GM23338 (cell line): ENCODE measurements around the gene CPNE6. TPM values are rescaled to one million over a fixed set of nuclear protein-coding genes. Genes with fewer than 3 reads are reported as not detected.
"Not testable (repeated sequence)": the region's sequence is repeated elsewhere in the genome, so short reads cannot be mapped to it uniquely, and the experiment has no call there.

Experiments
- ATAC-seq: fragments of 200-7000 bp; cut with Tn5 transposase; 3 replicates; pipeline ENCODE4 v1.9.1; 2020
- DNase-seq: peaks from one replicate; pipeline ENCODE4 v3.0.0-alpha.2; 2015; ENCODE audit warnings: low spot score
- H2AFZ ChIP-seq: fragments of 200-600 bp; sonication (generic); 2 replicates; pipeline ENCODE4 v1.8.0; 2016; ENCODE audit warnings: antibody characterized with exemption, mild to moderate bottlenecking, moderate library complexity
- H3F3A ChIP-seq: fragments of 200-600 bp; sonication (generic); replicated peaks from 2 replicates; pipeline ENCODE4 v1.8.0; 2017; ENCODE audit warnings: antibody characterized with exemption, mixed run types, low read depth
- H3K27ac ChIP-seq: fragments of 200-600 bp; sonication (generic); 2 replicates; pipeline ENCODE4 v1.6.1; 2016; ENCODE audit warnings: low read depth
- H3K27me3 ChIP-seq: fragments of 200-600 bp; sonication (generic); 2 replicates; pipeline ENCODE4 v1.8.0; 2016; ENCODE audit warnings: mild to moderate bottlenecking, mixed run types, moderate library complexity; ENCODE audit not compliant: insufficient read depth
- H3K36me3 ChIP-seq: fragments of 200-600 bp; sonication (generic); 2 replicates; pipeline ENCODE4 v1.8.0; 2016; ENCODE audit warnings: mild to moderate bottlenecking; ENCODE audit not compliant: insufficient read depth
- H3K4me1 ChIP-seq: fragments of 200-600 bp; sonication (generic); 2 replicates; pipeline ENCODE4 v1.8.0; 2016; ENCODE audit warnings: mild to moderate bottlenecking, moderate library complexity; ENCODE audit not compliant: insufficient read depth
- H3K4me2 ChIP-seq: fragments of 200-600 bp; sonication (generic); 2 replicates; pipeline ENCODE4 v1.7.1; 2017; ENCODE audit warnings: mixed run types
- H3K4me3 ChIP-seq: fragments of 200-600 bp; sonication (generic); 2 replicates; pipeline ENCODE4 v1.6.1; 2016; ENCODE audit warnings: mixed run types
- H3K79me2 ChIP-seq: fragments of 200-600 bp; sonication (generic); replicated peaks from 2 replicates; pipeline ENCODE4 v1.8.0; 2017; ENCODE audit warnings: mild to moderate bottlenecking; ENCODE audit not compliant: insufficient read depth
- H3K9me2 ChIP-seq: fragments of 200-600 bp; sonication (generic); 2 replicates; pipeline ENCODE4 v1.8.0; 2017; ENCODE audit not compliant: insufficient read depth
- H4K20me1 ChIP-seq: fragments of 200-600 bp; sonication (generic); replicated peaks from 2 replicates; pipeline ENCODE4 v1.8.0; 2017; ENCODE audit warnings: mild to moderate bottlenecking; ENCODE audit not compliant: insufficient read depth
- H3K27ac Mint-ChIP-seq: 2 replicates; pipeline ENCODE4 v1.8.0; 2020; ENCODE audit warnings: inconsistent platforms, mild to moderate bottlenecking, moderate library complexity, mixed read lengths
- H3K27me3 Mint-ChIP-seq: 3 replicates; pipeline ENCODE4 v1.8.0; 2022; ENCODE audit warnings: low read depth, mild to moderate bottlenecking, moderate library complexity, mixed read lengths, inconsistent platforms; ENCODE audit not compliant: insufficient read depth, poor library complexity
- H3K36me3 Mint-ChIP-seq: 3 replicates; pipeline ENCODE4 v1.8.0; 2021; ENCODE audit warnings: low read depth, mild to moderate bottlenecking, inconsistent platforms, moderate library complexity, mixed read lengths
- H3K4me1 Mint-ChIP-seq: 3 replicates; pipeline ENCODE4 v1.8.0; 2020; ENCODE audit warnings: mild to moderate bottlenecking, inconsistent platforms, mixed read lengths
- H3K4me3 Mint-ChIP-seq: 3 replicates; pipeline ENCODE4 v1.8.0; 2021; ENCODE audit warnings: moderate library complexity, mild to moderate bottlenecking, inconsistent platforms, mixed read lengths
- H3K9me3 Mint-ChIP-seq: 3 replicates; pipeline ENCODE4 v1.8.0; 2020; ENCODE audit warnings: moderate library complexity, mild to moderate bottlenecking, inconsistent platforms, mixed read lengths
- EZH2phosphoT487 ChIP-seq: fragments of 200-600 bp; sonication (generic); IDR thresholded peaks from one replicate; pipeline ENCODE4 v1.8.1; 2018; ENCODE audit warnings: antibody characterized with exemption; ENCODE audit not compliant: unreplicated experiment
- NANOG ChIP-seq: IDR thresholded peaks from 2 replicates; pipeline ENCODE4 v1.6.1; 2016; ENCODE audit warnings: antibody characterized with exemption, borderline replicate concordance
- POLR2AphosphoS5 ChIP-seq: IDR thresholded peaks from 2 replicates; pipeline ENCODE4 v1.6.1; 2016; ENCODE audit warnings: antibody characterized with exemption, low read depth
- REST ChIP-seq: IDR thresholded peaks from one replicate; pipeline ENCODE4 v1.6.1; 2018; ENCODE audit warnings: antibody characterized with exemption; ENCODE audit not compliant: unreplicated experiment
- STAT1 ChIP-seq: IDR thresholded peaks from one replicate; pipeline ENCODE4 v1.6.1; 2016; ENCODE audit warnings: antibody characterized with exemption; ENCODE audit not compliant: unreplicated experiment
- ZNF331 ChIP-seq: fragments of 250-450 bp; sonication (Bioruptor Pico); IDR thresholded peaks from 2 replicates; pipeline ENCODE4 v1.5.0; 2020; ENCODE audit warnings: low read depth, mild to moderate bottlenecking, moderate library complexity
- polyA plus RNA-seq: library from polyadenylated mRNA; unstranded; fragments of >200 nt; fragmentation: Nextera tagmentation; extraction: Ambion mirVana; gene quantifications from 2 replicates; pipeline ENCODE4 v1.2.1, GENCODE V29; 2016
- total RNA-seq: library from RNA; depleted of rRNA; stranded (reverse); fragments of >200 nt; shearing (Covaris generic); gene quantifications from 2 replicates; pipeline ENCODE4 v1.2.3, GENCODE V29; 2014
- TF ChIP-seq, protein P1 (sequence below), 2 experiments: fragments of 200-600 bp in 1 of 2; sonication (generic) in 1 of 2; conservative IDR thresholded peaks; 2 replicates each; pipeline versions ENCODE4 v1.5.1 to v1.6.1; 2016 to 2017; ENCODE audit warnings: antibody characterized with exemption in 2 of 2, low read depth in 2 of 2, mild to moderate bottlenecking in 2 of 2, moderate library complexity in 1 of 2

Gene CPNE6
- total and polyA plus RNA-seq, 2 experiments from 2014 or later, result 0.16 TPM; not detected in 1

DNA sequence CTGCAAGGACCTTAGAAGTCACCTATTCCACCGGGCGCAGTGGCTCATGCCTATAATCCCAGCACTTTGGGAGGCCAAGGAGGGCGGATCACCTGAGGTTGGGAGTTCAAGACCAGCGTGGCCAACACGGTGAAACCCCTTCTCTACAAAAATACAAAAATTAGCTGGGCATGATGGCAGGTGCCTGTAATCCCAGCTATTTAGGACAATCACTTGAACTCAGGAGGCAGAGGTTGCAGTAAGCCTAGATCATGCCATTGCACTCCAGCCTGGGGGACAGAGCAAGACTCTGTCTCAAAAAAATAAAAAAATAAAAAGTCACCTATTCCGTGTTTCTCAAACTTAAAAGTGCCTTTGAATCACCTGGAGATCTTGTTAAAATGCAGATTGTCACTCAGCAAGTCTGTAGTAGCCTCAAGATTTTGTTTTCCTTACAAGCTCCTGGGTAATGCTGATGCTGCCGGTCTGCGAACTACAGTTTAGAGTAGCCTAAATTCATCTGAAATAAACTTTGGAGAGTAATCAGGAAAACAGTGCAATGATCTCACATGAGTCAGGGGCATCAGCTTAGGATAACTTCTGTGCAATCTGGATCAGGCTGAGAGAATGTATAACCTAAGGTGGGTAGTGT lies 34.4 kb downstream of the CPNE6 start:
- peaks cover 24% of the 10 kb centered on the region; the same call in 1 of the 2 replicates for H3K36me3 ChIP-seq
- not testable (repeated sequence) for H2AFZ ChIP-seq, H3K27me3 ChIP-seq, H3K79me2 ChIP-seq, H3K4me3 ChIP-seq, H3K27ac ChIP-seq, H3K4me1 Mint-ChIP-seq, ATAC-seq, H3K4me1 ChIP-seq, H3K9me2 ChIP-seq, DNase-seq, H4K20me1 ChIP-seq, H3K27me3 Mint-ChIP-seq, H3K4me2 ChIP-seq, H3F3A ChIP-seq, H3K4me3 Mint-ChIP-seq
- Mint-ChIP-seq H3K27ac (peak overlapping the region; percentile 21; the same call in 1 of the 2 replicates), H3K36me3 (peaks cover 46% of the 10 kb centered on the region), H3K9me3 (peaks cover 14% of the 10 kb centered on the region)

DNA sequence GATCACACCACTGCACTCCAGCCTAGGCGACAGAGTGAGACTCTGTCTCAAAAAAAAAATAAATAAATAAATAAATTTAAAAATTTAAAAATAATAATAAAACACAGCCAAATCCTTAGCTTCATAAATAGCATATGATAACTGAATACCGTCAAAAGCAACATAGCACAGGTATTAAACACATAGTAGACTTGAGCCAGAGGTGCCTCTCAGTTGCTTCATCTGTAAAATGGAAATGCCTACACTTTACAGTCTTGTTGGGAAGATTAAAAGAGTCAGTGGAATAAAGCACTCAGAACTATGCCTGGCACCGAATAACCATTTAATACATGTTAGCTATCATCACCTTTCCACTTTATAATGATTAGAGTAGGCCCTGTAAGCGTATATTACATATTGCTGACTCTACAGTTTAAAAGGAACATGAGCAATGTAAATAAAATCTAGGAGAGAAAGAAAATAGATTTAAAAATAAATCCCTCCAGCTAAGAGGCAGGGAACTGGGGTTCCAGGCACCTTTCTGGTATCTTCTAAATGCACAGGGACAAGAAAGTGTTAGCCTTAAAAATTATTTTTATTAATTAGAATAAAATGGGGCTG lies 35.4 kb downstream of the CPNE6 start:
- H3K27ac Mint-ChIP-seq, result no peak overlapping the region
- peaks cover 3% of the 10 kb centered on the region; the same call in 2 of the 3 replicates for H3K4me1 Mint-ChIP-seq
- H3K9me3 Mint-ChIP-seq, result peaks cover 14% of the 10 kb centered on the region
- H3K36me3 Mint-ChIP-seq, result peaks cover 37% of the 10 kb centered on the region
- no peak overlapping the region for H3K4me2 ChIP-seq
- H4K20me1 ChIP-seq, result no peaks in the 10 kb centered on the region
- no peak overlapping the region for H3K27ac ChIP-seq
- H3K27me3 ChIP-seq, result no peaks in the 10 kb centered on the region
- no peak overlapping the region for H2AFZ ChIP-seq
- H3K4me1 ChIP-seq, result no peaks in the 10 kb centered on the region
- ATAC-seq, result no peak
- H3K4me3 ChIP-seq, result no peak overlapping the region
- H3K27me3 Mint-ChIP-seq, result peaks cover 5% of the 10 kb centered on the region
- TF ChIP-seq NANOG (no peak), ZNF331 (CRISPR knock-in tag) (no peak)
- H3K9me2 ChIP-seq, result no peaks in the 10 kb centered on the region
- no peak overlapping the region for H3K4me3 Mint-ChIP-seq
- H3K36me3 ChIP-seq, result peaks cover 23% of the 10 kb centered on the region; the same call in 1 of the 2 replicates
- no peak for DNase-seq
- H3K79me2 ChIP-seq, result no peaks in the 10 kb centered on the region
- peaks cover 5% of the 10 kb centered on the region; the same call in 1 of the 2 replicates for H3F3A ChIP-seq

DNA sequence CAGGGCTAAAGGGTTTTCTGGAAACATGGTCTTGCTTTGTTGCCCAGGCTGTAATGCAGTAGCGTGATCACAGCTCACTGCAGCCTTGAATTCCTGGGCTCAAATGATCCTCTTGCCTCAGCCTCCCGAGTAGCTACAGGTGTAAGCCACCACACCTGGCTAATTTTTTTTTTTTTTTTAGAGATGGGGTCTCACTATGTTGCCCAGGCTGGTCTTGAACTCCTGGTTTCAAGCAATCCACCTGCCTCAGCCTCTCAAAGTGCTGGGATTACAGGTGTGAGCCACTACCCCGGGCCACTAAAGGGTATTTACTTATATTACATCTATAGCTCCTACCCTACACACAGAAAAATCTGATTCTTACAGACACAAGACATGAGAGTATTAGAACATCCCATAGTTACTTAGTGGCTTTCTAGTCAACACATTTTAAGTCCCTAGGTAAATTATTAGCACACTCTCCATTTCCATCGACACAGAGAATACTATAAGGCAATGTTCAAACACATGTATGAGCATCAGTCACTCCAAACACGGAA lies 37.0 kb downstream of the CPNE6 start:
- no peak overlapping the region for H3K4me2 ChIP-seq
- no peak overlapping the region for H3K27ac Mint-ChIP-seq
- ATAC-seq, result no peak
- TF ChIP-seq, protein P1, sequence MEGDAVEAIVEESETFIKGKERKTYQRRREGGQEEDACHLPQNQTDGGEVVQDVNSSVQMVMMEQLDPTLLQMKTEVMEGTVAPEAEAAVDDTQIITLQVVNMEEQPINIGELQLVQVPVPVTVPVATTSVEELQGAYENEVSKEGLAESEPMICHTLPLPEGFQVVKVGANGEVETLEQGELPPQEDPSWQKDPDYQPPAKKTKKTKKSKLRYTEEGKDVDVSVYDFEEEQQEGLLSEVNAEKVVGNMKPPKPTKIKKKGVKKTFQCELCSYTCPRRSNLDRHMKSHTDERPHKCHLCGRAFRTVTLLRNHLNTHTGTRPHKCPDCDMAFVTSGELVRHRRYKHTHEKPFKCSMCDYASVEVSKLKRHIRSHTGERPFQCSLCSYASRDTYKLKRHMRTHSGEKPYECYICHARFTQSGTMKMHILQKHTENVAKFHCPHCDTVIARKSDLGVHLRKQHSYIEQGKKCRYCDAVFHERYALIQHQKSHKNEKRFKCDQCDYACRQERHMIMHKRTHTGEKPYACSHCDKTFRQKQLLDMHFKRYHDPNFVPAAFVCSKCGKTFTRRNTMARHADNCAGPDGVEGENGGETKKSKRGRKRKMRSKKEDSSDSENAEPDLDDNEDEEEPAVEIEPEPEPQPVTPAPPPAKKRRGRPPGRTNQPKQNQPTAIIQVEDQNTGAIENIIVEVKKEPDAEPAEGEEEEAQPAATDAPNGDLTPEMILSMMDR (conservative IDR thresholded peaks at IDR 0.05; ENCODE audit: low read depth in 2 of 2), result no peak
- TF ChIP-seq POLR2AphosphoS5 (no peak), EZH2phosphoT487 (no peak), ZNF331 (CRISPR knock-in tag) (no peak), REST (no peak), STAT1 (no peak)

More for the DNA sequence above, 37.0 kb downstream of the CPNE6 start:
- no peak overlapping the region for H2AFZ ChIP-seq
- Mint-ChIP-seq H3K9me3 (peaks cover 10% of the 10 kb centered on the region), H3K4me3 (no peak overlapping the region), H3K4me1 (peaks cover 3% of the 10 kb centered on the region; the same call in 2 of the 3 replicates), H3K27me3 (peaks cover 5% of the 10 kb centered on the region), H3K36me3 (peaks cover 22% of the 10 kb centered on the region)
- no peaks in the 10 kb centered on the region for H4K20me1 ChIP-seq
- no peak overlapping the region for H3K27ac ChIP-seq
- H3K36me3 ChIP-seq, result peaks cover 14% of the 10 kb centered on the region; the same call in 1 of the 2 replicates
- no peaks in the 10 kb centered on the region for H3K9me2 ChIP-seq
- H3K4me1 ChIP-seq, result no peaks in the 10 kb centered on the region
- H3K4me3 ChIP-seq, result no peak overlapping the region
- H3K79me2 ChIP-seq, result no peaks in the 10 kb centered on the region
- DNase-seq, result no peak
- H3F3A ChIP-seq, result peaks cover 6% of the 10 kb centered on the region; the same call in 1 of the 2 replicates
- no peaks in the 10 kb centered on the region for H3K27me3 ChIP-seq
